ENCODE results near the gene PDGFRA.

DNA sequence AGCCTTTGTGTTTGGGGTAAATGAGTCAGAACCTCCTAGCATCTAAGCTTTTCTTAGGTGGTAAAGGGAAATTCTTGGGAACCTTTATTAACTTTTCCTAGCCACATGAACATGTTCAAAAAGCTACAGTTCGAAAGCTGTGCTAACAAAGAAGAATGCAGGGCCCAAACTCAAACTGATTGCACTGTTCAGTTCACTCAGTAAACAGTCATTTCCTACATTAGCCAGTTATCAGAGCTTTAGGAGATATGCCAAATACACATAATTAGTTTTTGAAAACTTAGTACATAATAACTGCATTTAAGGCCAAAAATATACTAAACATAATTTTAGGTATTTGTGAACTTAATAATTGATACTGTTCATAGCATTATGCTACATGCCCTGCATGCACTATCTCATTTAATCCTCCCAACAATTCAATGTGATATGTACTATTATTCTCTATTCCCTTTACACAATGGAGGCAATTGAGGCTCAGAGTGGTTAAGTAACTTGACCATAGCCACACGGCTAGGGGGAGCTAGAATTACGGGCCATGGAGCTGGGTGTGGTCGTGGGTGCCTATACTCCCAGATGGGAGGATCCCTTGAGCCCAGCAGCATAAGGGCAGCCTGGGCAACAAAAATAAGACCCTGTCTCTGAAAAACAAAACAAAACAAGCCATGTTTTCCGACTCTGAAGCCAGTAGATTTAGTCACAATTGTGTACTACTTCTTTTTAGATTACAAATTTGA, 43.9 kb upstream of the PDGFRA start:
- TF ChIP-seq CTCF (IDR thresholded peaks at IDR 0.05) (no peak), POLR2A (IDR thresholded peaks at IDR 0.05) (no peak)
